ENCODE data around the gene FAM50B. TPM values are rescaled to one million over a fixed set of nuclear protein-coding genes. Genes with fewer than 3 reads are reported as not detected.

Gene FAM50B
- total and polyA plus RNA-seq, 3 experiments from 2014 or later = 7.3 to 10.3 (median 7.5) TPM

- no peaks in the 10 kb centered on the region for H3K4me1 ChIP-seq (ENCODE audit: insufficient read depth, low read length)
- Mint-ChIP-seq H3K9me3 (no peaks in the 10 kb centered on the region), H3K27me3 (peaks cover 10 to 26% of the 10 kb centered on the region in 2 donors), H3K4me3 (no peak overlapping the region), H3K36me3 (no peaks in the 10 kb centered on the region), H3K4me1 (no peaks in the 10 kb centered on the region), H3K27ac (no peak overlapping the region)
- CTCF ChIA-PET = no interaction called here
- no peaks in the 10 kb centered on the region for H3K9me3 ChIP-seq (ENCODE audit: low read length)
- H3K27ac ChIP-seq (ENCODE audit: low read depth, low read length) = no peak overlapping the region
- H3K36me3 ChIP-seq (ENCODE audit: insufficient read depth, low read length) = no peaks in the 10 kb centered on the region
- no peaks in the 10 kb centered on the region for H3K27me3 ChIP-seq (ENCODE audit: insufficient read depth, low read length, poor library complexity, severe bottlenecking)
- H3K4me3 ChIP-seq (ENCODE audit: low read length) = no peak overlapping the region
- DNase-seq = no peak
- POLR2A ChIA-PET = no interaction called here
These were observed 23.2 kb upstream of the FAM50B start for GRCh38 chr6:3825851-3826581.

- Mint-ChIP-seq H3K36me3 (no peaks in the 10 kb centered on the region), H3K4me1 (no peaks in the 10 kb centered on the region), H3K27me3 (peaks cover 10 to 28% of the 10 kb centered on the region in 2 donors), H3K9me3 (no peaks in the 10 kb centered on the region), H3K4me3 (no peak overlapping the region), H3K27ac (no peak overlapping the region)
- Histone ChIP-seq H3K4me3 (ENCODE audit: low read length) (no peak overlapping the region), H3K27me3 (ENCODE audit: insufficient read depth, low read length, poor library complexity, severe bottlenecking) (no peaks in the 10 kb centered on the region), H3K36me3 (ENCODE audit: insufficient read depth, low read length) (no peaks in the 10 kb centered on the region), H3K4me1 (ENCODE audit: insufficient read depth, low read length) (no peaks in the 10 kb centered on the region), H3K27ac (ENCODE audit: low read depth, low read length) (no peak overlapping the region), H3K9me3 (ENCODE audit: low read length) (no peaks in the 10 kb centered on the region)
- ChIA-PET CTCF (no interaction called here), POLR2A (no interaction called here)
- DNase-seq = no peak
These were observed 19.9 kb upstream of the FAM50B start for GRCh38 chr6:3829285-3829684.

- Mint-ChIP-seq H3K4me1 (no peaks in the 10 kb centered on the region), H3K27me3 (peaks cover 7 to 28% of the 10 kb centered on the region in 2 donors), H3K36me3 (no peaks in the 10 kb centered on the region), H3K9me3 (no peaks in the 10 kb centered on the region), H3K27ac (no peak overlapping the region), H3K4me3 (no peak overlapping the region)
- H3K9me3 ChIP-seq (ENCODE audit: low read length) = no peaks in the 10 kb centered on the region
- H3K27ac ChIP-seq (ENCODE audit: low read depth, low read length) = no peak overlapping the region
- no peaks in the 10 kb centered on the region for H3K4me1 ChIP-seq (ENCODE audit: insufficient read depth, low read length)
- no peak for DNase-seq
- no peaks in the 10 kb centered on the region for H3K36me3 ChIP-seq (ENCODE audit: insufficient read depth, low read length)
- no peaks in the 10 kb centered on the region for H3K27me3 ChIP-seq (ENCODE audit: insufficient read depth, low read length, poor library complexity, severe bottlenecking)
- POLR2A ChIA-PET = no interaction called here
- no peak overlapping the region for H3K4me3 ChIP-seq (ENCODE audit: low read length)
- CTCF ChIA-PET = no interaction called here
These were observed 18.4 kb upstream of the FAM50B start for GRCh38 chr6:3830806-3831205.

- H3K27me3 Mint-ChIP-seq = peaks cover 7 to 23% of the 10 kb centered on the region in 2 donors
- H3K36me3 Mint-ChIP-seq = no peaks in the 10 kb centered on the region
- H3K4me3 Mint-ChIP-seq = no peak overlapping the region
- Histone ChIP-seq H3K27me3 (ENCODE audit: insufficient read depth, low read length, poor library complexity, severe bottlenecking) (no peaks in the 10 kb centered on the region), H3K36me3 (ENCODE audit: insufficient read depth, low read length) (no peaks in the 10 kb centered on the region), H3K4me3 (ENCODE audit: low read length) (no peak overlapping the region), H3K9me3 (ENCODE audit: low read length) (no peaks in the 10 kb centered on the region), H3K4me1 (ENCODE audit: insufficient read depth, low read length) (no peaks in the 10 kb centered on the region), H3K27ac (ENCODE audit: low read depth, low read length) (no peak overlapping the region)
- no peaks in the 10 kb centered on the region for H3K9me3 Mint-ChIP-seq
- H3K27ac Mint-ChIP-seq = peak overlapping the region in 1 of 8 donors; percentile 22
- ChIA-PET POLR2A (no interaction called here), CTCF (no interaction called here)
- no peak for DNase-seq
- no peaks in the 10 kb centered on the region for H3K4me1 Mint-ChIP-seq
These were observed 17.2 kb upstream of the FAM50B start for GRCh38 chr6:3831761-3832530.

- Histone ChIP-seq H3K27me3 (ENCODE audit: insufficient read depth, low read length, poor library complexity, severe bottlenecking) (no peaks in the 10 kb centered on the region), H3K4me1 (ENCODE audit: insufficient read depth, low read length) (no peaks in the 10 kb centered on the region), H3K9me3 (ENCODE audit: low read length) (no peaks in the 10 kb centered on the region), H3K4me3 (ENCODE audit: low read length) (no peak overlapping the region), H3K36me3 (ENCODE audit: insufficient read depth, low read length) (no peaks in the 10 kb centered on the region), H3K27ac (ENCODE audit: low read depth, low read length) (no peak overlapping the region)
- Mint-ChIP-seq H3K36me3 (peaks cover 0 to 3% (median 0%) of the 10 kb centered on the region in 3 donors), H3K4me3 (no peak overlapping the region), H3K27ac (no peak overlapping the region), H3K9me3 (no peaks in the 10 kb centered on the region), H3K4me1 (no peaks in the 10 kb centered on the region), H3K27me3 (peaks cover 5 to 21% of the 10 kb centered on the region in 2 donors)
- ChIA-PET CTCF (no interaction called here), POLR2A (no interaction called here)
- no peak for DNase-seq
These were observed 14.0 kb upstream of the FAM50B start for GRCh38 chr6:3835055-3835731.

GRCh38 chr6:3835785-3836184 lies 13.4 kb upstream of the FAM50B start:
- Mint-ChIP-seq H3K27me3 (peaks cover 2 to 15% of the 10 kb centered on the region in 2 donors), H3K9me3 (no peaks in the 10 kb centered on the region), H3K36me3 (peaks cover 0 to 3% (median 0%) of the 10 kb centered on the region in 3 donors), H3K4me1 (no peaks in the 10 kb centered on the region), H3K4me3 (no peak overlapping the region), H3K27ac (no peak overlapping the region)
- DNase-seq = no peak
- Histone ChIP-seq H3K4me1 (ENCODE audit: insufficient read depth, low read length) (no peaks in the 10 kb centered on the region), H3K27me3 (ENCODE audit: insufficient read depth, low read length, poor library complexity, severe bottlenecking) (no peaks in the 10 kb centered on the region), H3K27ac (ENCODE audit: low read depth, low read length) (no peak overlapping the region), H3K9me3 (ENCODE audit: low read length) (no peaks in the 10 kb centered on the region), H3K4me3 (ENCODE audit: low read length) (no peak overlapping the region), H3K36me3 (ENCODE audit: insufficient read depth, low read length) (no peaks in the 10 kb centered on the region)
- CTCF ChIA-PET = no interaction called here
- POLR2A ChIA-PET = no interaction called here

- Histone ChIP-seq H3K27ac (ENCODE audit: low read depth, low read length) (no peak overlapping the region), H3K36me3 (ENCODE audit: insufficient read depth, low read length) (no peaks in the 10 kb centered on the region), H3K9me3 (ENCODE audit: low read length) (no peaks in the 10 kb centered on the region), H3K4me3 (ENCODE audit: low read length) (no peak overlapping the region), H3K4me1 (ENCODE audit: insufficient read depth, low read length) (no peaks in the 10 kb centered on the region), H3K27me3 (ENCODE audit: insufficient read depth, low read length, poor library complexity, severe bottlenecking) (no peaks in the 10 kb centered on the region)
- peaks cover 0 to 3% (median 0%) of the 10 kb centered on the region in 3 donors for H3K36me3 Mint-ChIP-seq
- peaks cover 0 to 11% of the 10 kb centered on the region in 2 donors for H3K27me3 Mint-ChIP-seq
- H3K9me3 Mint-ChIP-seq = no peaks in the 10 kb centered on the region
- H3K4me1 Mint-ChIP-seq = no peaks in the 10 kb centered on the region
- CTCF ChIA-PET = no interaction called here
- POLR2A ChIA-PET = no interaction called here
- no peak overlapping the region for H3K27ac Mint-ChIP-seq
- H3K4me3 Mint-ChIP-seq = no peak overlapping the region
- DNase-seq = no peak
These were observed 12.6 kb upstream of the FAM50B start for GRCh38 chr6:3836566-3836965.

- Mint-ChIP-seq H3K9me3 (no peaks in the 10 kb centered on the region), H3K27me3 (peaks cover 0 to 4% of the 10 kb centered on the region in 2 donors), H3K4me1 (no peaks in the 10 kb centered on the region), H3K4me3 (no peak overlapping the region), H3K36me3 (peaks cover 0 to 3% (median 0%) of the 10 kb centered on the region in 3 donors), H3K27ac (no peak overlapping the region)
- ChIA-PET CTCF (no interaction called here), POLR2A (no interaction called here)
- Histone ChIP-seq H3K36me3 (ENCODE audit: insufficient read depth, low read length) (no peaks in the 10 kb centered on the region), H3K4me1 (ENCODE audit: insufficient read depth, low read length) (no peaks in the 10 kb centered on the region), H3K9me3 (ENCODE audit: low read length) (no peaks in the 10 kb centered on the region), H3K27me3 (ENCODE audit: insufficient read depth, low read length, poor library complexity, severe bottlenecking) (no peaks in the 10 kb centered on the region), H3K4me3 (ENCODE audit: low read length) (no peak overlapping the region), H3K27ac (ENCODE audit: low read depth, low read length) (no peak overlapping the region)
- no peak for DNase-seq
These were observed 11.4 kb upstream of the FAM50B start for GRCh38 chr6:3837781-3838180.

Data from CD8-positive, alpha-beta memory T cell (primary cell).